ENCODE measurements around the gene POLE3.

DNA sequence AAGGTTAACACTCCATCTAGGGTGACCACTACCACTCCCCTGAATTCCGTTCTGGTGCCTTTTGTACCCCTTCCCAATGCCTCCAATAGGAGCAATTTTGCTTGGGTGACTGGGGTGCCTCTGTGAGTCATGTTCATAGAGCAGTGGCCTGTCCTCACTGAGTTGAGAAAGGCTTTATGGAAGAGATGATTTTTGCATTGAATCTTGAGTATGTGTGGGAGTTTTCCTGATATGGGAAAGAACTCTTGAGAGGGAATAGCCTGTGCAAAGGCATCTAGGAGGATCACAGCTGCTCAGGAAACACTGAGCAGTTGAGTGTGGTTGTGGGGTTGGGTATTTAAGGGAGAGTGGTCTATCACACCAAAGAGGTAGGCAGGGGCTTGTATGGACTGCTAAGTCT, 16.2 kb upstream of the POLE3 start:
- TF ChIP-seq EZH2 (IDR thresholded peaks at IDR 0.05; ENCODE audit: borderline replicate concordance, insufficient read depth, low read depth, low read length, poor library complexity, severe bottlenecking), result no peak
- TF ChIP-seq, protein P1, sequence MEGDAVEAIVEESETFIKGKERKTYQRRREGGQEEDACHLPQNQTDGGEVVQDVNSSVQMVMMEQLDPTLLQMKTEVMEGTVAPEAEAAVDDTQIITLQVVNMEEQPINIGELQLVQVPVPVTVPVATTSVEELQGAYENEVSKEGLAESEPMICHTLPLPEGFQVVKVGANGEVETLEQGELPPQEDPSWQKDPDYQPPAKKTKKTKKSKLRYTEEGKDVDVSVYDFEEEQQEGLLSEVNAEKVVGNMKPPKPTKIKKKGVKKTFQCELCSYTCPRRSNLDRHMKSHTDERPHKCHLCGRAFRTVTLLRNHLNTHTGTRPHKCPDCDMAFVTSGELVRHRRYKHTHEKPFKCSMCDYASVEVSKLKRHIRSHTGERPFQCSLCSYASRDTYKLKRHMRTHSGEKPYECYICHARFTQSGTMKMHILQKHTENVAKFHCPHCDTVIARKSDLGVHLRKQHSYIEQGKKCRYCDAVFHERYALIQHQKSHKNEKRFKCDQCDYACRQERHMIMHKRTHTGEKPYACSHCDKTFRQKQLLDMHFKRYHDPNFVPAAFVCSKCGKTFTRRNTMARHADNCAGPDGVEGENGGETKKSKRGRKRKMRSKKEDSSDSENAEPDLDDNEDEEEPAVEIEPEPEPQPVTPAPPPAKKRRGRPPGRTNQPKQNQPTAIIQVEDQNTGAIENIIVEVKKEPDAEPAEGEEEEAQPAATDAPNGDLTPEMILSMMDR (IDR thresholded peaks at IDR 0.05), result no peak

Data from B cell (primary cell).